CD14-positive monocyte (primary cell): ENCODE results near the gene FARP1. TPM values are rescaled to one million over a fixed set of nuclear protein-coding genes. Genes with fewer than 3 reads are reported as not detected.

Experiments used
- DNase-seq, 3 donors: peaks; one replicate each; pipeline ENCODE4 v3.0.0-alpha.2; 2011 to 2022
- H2AFZ ChIP-seq: 2 replicates; pipeline ENCODE4 v1.6.0; 2012; ENCODE audit warnings: mild to moderate bottlenecking, low read depth, low read length, inconsistent platforms; ENCODE audit not compliant: insufficient read depth, poor library complexity, severe bottlenecking
- H3K27ac ChIP-seq, 2 donors: 1 replicate in 1 of 2; 2 replicates in 1 of 2; pipeline ENCODE4 v1.5.1; 2012 to 2013; ENCODE audit warnings: low read length in 2 of 2, control low read depth in 1 of 2, inconsistent platforms in 1 of 2, low read depth in 1 of 2, mild to moderate bottlenecking in 1 of 2
- H3K27me3 ChIP-seq, 2 donors: one replicate each; pipeline versions ENCODE4 v1.6.0 to v1.6.1; 2011 to 2013; ENCODE audit warnings: low read length in 2 of 2; ENCODE audit not compliant: control insufficient read depth in 2 of 2, insufficient read depth in 2 of 2
- H3K36me3 ChIP-seq, 2 donors: replicated peaks in 1 of 2; 1 replicate in 1 of 2; 2 replicates in 1 of 2; pipeline versions ENCODE4 v1.5.1 to v1.6.1; 2012 to 2013; ENCODE audit warnings: low read length in 2 of 2, control low read depth in 1 of 2, inconsistent platforms in 1 of 2, mild to moderate bottlenecking in 1 of 2; ENCODE audit not compliant: insufficient read depth in 2 of 2, control insufficient read depth in 1 of 2
- H3K4me1 ChIP-seq, 2 donors: 1 replicate in 1 of 2; 2 replicates in 1 of 2; pipeline versions ENCODE4 v1.5.1 to v1.6.1; 2012 to 2013; ENCODE audit warnings: low read length in 2 of 2, control low read depth in 1 of 2, inconsistent platforms in 1 of 2, mild to moderate bottlenecking in 1 of 2, moderate library complexity in 1 of 2; ENCODE audit not compliant: insufficient read depth in 2 of 2, control insufficient read depth in 1 of 2
- H3K4me2 ChIP-seq: replicated peaks from 2 replicates; pipeline ENCODE3; 2012; ENCODE audit warnings: low read length, moderate library complexity, mild to moderate bottlenecking; ENCODE audit not compliant: poor library complexity, severe bottlenecking; ENCODE audit errors: extremely low read depth
- H3K4me3 ChIP-seq, 3 experiments: fragments of 200-600 bp in 1 of 3; sonication (generic) in 1 of 3; replicated peaks in 1 of 3; 1 replicate in 2 of 3; 2 replicates in 1 of 3; pipeline ENCODE4 v1.5.1; 2011 to 2013; ENCODE audit warnings: low read length in 3 of 3, mild to moderate bottlenecking in 3 of 3, control low read depth in 2 of 3, low read depth in 2 of 3, inconsistent platforms in 1 of 3, moderate library complexity in 1 of 3
- H3K79me2 ChIP-seq: 2 replicates; pipeline ENCODE4 v1.6.0; 2012; ENCODE audit warnings: mild to moderate bottlenecking, control low read depth, inconsistent platforms, low read length, moderate library complexity; ENCODE audit not compliant: insufficient read depth
- H3K9ac ChIP-seq: 2 replicates; pipeline ENCODE4 v1.6.0; 2017; ENCODE audit warnings: low read length, mild to moderate bottlenecking; ENCODE audit not compliant: insufficient read depth, poor library complexity, severe bottlenecking
- H3K9me3 ChIP-seq, 2 donors: replicated peaks in 1 of 2; 1 replicate in 1 of 2; 2 replicates in 1 of 2; pipeline versions ENCODE4 v1.5.1 to v1.6.1; 2012 to 2013; ENCODE audit warnings: low read length in 2 of 2, control low read depth in 1 of 2; ENCODE audit not compliant: control insufficient read depth in 1 of 2, insufficient read depth in 1 of 2
- H4K20me1 ChIP-seq: 2 replicates; pipeline ENCODE4 v1.6.0; 2012; ENCODE audit warnings: mild to moderate bottlenecking, low read length, control low read depth, moderate library complexity; ENCODE audit not compliant: insufficient read depth
- H3K27ac Mint-ChIP-seq, 7 donors: one replicate each; pipeline ENCODE4 v1.8.0; 2020; ENCODE audit warnings: mild to moderate bottlenecking in 7 of 7, mixed read lengths in 7 of 7, moderate library complexity in 6 of 7, inconsistent platforms in 2 of 7
- H3K27me3 Mint-ChIP-seq, 3 donors: one replicate each; pipeline ENCODE4 v1.8.0; 2021 to 2022; ENCODE audit warnings: low read depth in 3 of 3, mild to moderate bottlenecking in 3 of 3, mixed read lengths in 3 of 3, moderate library complexity in 3 of 3, inconsistent platforms in 1 of 3
- H3K36me3 Mint-ChIP-seq, 2 donors: one replicate each; pipeline ENCODE4 v1.8.0; 2020; ENCODE audit warnings: mixed read lengths in 2 of 2, inconsistent platforms in 1 of 2, mild to moderate bottlenecking in 1 of 2
- H3K4me1 Mint-ChIP-seq: one replicate; pipeline ENCODE4 v1.8.0; 2020; ENCODE audit warnings: mild to moderate bottlenecking, mixed read lengths
- H3K4me3 Mint-ChIP-seq, 2 donors: one replicate each; pipeline ENCODE4 v1.8.0; 2020; ENCODE audit warnings: mild to moderate bottlenecking in 2 of 2, mixed read lengths in 2 of 2, moderate library complexity in 1 of 2
- H3K9me3 Mint-ChIP-seq, 7 donors: one replicate each; pipeline ENCODE4 v1.8.0; 2020 to 2022; ENCODE audit warnings: mixed read lengths in 7 of 7, mild to moderate bottlenecking in 6 of 7, moderate library complexity in 6 of 7, inconsistent platforms in 2 of 7
- CTCF ChIP-seq: fragments of 200-600 bp; IDR thresholded peaks from one replicate; pipeline ENCODE4 v1.8.0; 2022; ENCODE audit warnings: antibody characterized with exemption, mild to moderate bottlenecking
- WGBS: methylation state at CpG from one replicate; pipeline ENCODE4 v1.1.5; 2013; ENCODE audit warnings: missing lambda C conversion rate; ENCODE audit not compliant: insufficient coverage; 5-methylcytosine and 5-hydroxymethylcytosine counted together
- intact Hi-C, 2 donors: fragments of 100-400 bp; cut with micrococcal nuclease; formaldehyde crosslinking; loops; one replicate each; pipeline versions ENCODE4 v1.15.0 to v1.15.1; 2023
- polyA plus RNA-seq, 3 donors: library from polyadenylated mRNA; depleted of rRNA in 1 of 3; unstranded in 2 of 3; stranded (reverse) in 1 of 3; fragments of 300-500 nt in 2 of 3; fragments of >200 nt in 1 of 3; fragmentation: Illumina TruSeq in 2 of 3; gene quantifications; 1 replicate in 2 of 3; 2 replicates in 1 of 3; pipeline ENCODE4 v1.2.3, GENCODE V29; 2012 to 2021

The FARP1 gene
- polyA plus RNA-seq, 3 donors: 0.01 to 0.16 (median 0.12) TPM

GRCh38 chr13:98406427-98406826 lies 263.5 kb downstream of the FARP1 start:
- Mint-ChIP-seq H3K27me3 (peaks cover under 1 to 7% (median 5%) of the 10 kb centered on the region in 3 donors), H3K9me3 (no peaks in the 10 kb centered on the region), H3K27ac (no peak overlapping the region), H3K36me3 (no peaks in the 10 kb centered on the region), H3K4me3 (no peak overlapping the region), H3K4me1 (peaks cover 4% of the 10 kb centered on the region)
- TF ChIP-seq CTCF: no peak
- Histone ChIP-seq H3K4me2 (no peak overlapping the region), H3K36me3 (no peaks in the 10 kb centered on the region), H3K4me3 (no peak overlapping the region), H3K4me1 (peaks cover 0 to 5% of the 10 kb centered on the region in 2 donors), H2AFZ (no peak overlapping the region), H3K27ac (no peak overlapping the region), H3K9me3 (no peaks in the 10 kb centered on the region), H3K79me2 (no peaks in the 10 kb centered on the region), H3K9ac (no peak overlapping the region), H4K20me1 (no peaks in the 10 kb centered on the region), H3K27me3 (no peaks in the 10 kb centered on the region)
- intact Hi-C loops: no loop called here
- DNase-seq: no peak
- 91% methylated on average over 6 of the region's 9 CpGs for WGBS

GRCh38 chr13:98406971-98407370 lies 264.1 kb downstream of the FARP1 start:
- no peaks in the 10 kb centered on the region for H3K9me3 Mint-ChIP-seq
- H3K4me3 Mint-ChIP-seq: no peak overlapping the region
- intact Hi-C loops: no loop called here
- 80% methylated on average over 1 of the region's 9 CpGs for WGBS
- H3K4me1 Mint-ChIP-seq: peaks cover 9% of the 10 kb centered on the region
- H3K27ac Mint-ChIP-seq: no peak overlapping the region
- Histone ChIP-seq H3K4me2 (no peak overlapping the region), H2AFZ (no peak overlapping the region), H3K9ac (no peak overlapping the region), H3K27ac (no peak overlapping the region), H3K9me3 (no peaks in the 10 kb centered on the region), H3K4me1 (peaks cover under 1 to 10% of the 10 kb centered on the region in 2 donors), H4K20me1 (no peaks in the 10 kb centered on the region), H3K79me2 (no peaks in the 10 kb centered on the region), H3K36me3 (no peaks in the 10 kb centered on the region), H3K4me3 (no peak overlapping the region), H3K27me3 (no peaks in the 10 kb centered on the region)
- no peak for DNase-seq
- H3K36me3 Mint-ChIP-seq: no peaks in the 10 kb centered on the region
- no peak for TF ChIP-seq CTCF
- peaks cover 0 to 6% (median 5%) of the 10 kb centered on the region in 3 donors for H3K27me3 Mint-ChIP-seq
